ENCODE data around the gene GPR162. TPM values are rescaled to one million over a fixed set of nuclear protein-coding genes. Genes with fewer than 3 reads are reported as not detected.

GPR162 gene
- total RNA-seq, 1 experiment from 2014 or later = 2.3 TPM

- Histone ChIP-seq H3K9ac (ENCODE audit: low read length) (no peak overlapping the region), H3K79me2 (ENCODE audit: insufficient read depth, low read length) (peaks cover 17% of the 10 kb centered on the region), H3K27me3 (ENCODE audit: insufficient read depth, low read length) (no peaks in the 10 kb centered on the region), H3K4me2 (ENCODE audit: low read length) (no peak overlapping the region), H4K20me1 (ENCODE audit: insufficient read depth) (no peaks in the 10 kb centered on the region), H3K4me3 (replicated peaks in 1 of 2; ENCODE audit: low read depth in 1 of 2, low read length in 2 of 2) (no peak overlapping the region), H2AFZ (ENCODE audit: low read depth, low read length, poor library complexity, severe bottlenecking) (no peak overlapping the region), H3K27ac (ENCODE audit: low read depth, low read length) (no peak overlapping the region), H3K36me3 (ENCODE audit: control insufficient read depth in 1 of 2, insufficient read depth in 2 of 2, low read length in 2 of 2) (peaks cover 9 to 13% of the 10 kb centered on the region in 2 experiments; a peak in 3 of 4 replicates), H3K9me2 (ENCODE audit: insufficient read depth) (no peaks in the 10 kb centered on the region), H3K4me1 (ENCODE audit: control insufficient read depth in 1 of 2, insufficient read depth in 2 of 2, low read length in 2 of 2) (peaks cover 14 to 32% of the 10 kb centered on the region in 2 experiments), H3K9me3 (ENCODE audit: control insufficient read depth in 1 of 2, insufficient read depth in 1 of 2, low read depth in 1 of 2, low read length in 2 of 2) (no peaks in the 10 kb centered on the region)
- intact Hi-C loops (cut with micrococcal nuclease) = no loop called here
- POLR2A ChIA-PET = interaction anchor here (1.8 kb wide), 1 partner anchor 19 kb away, joined by 3 read pairs; no protein-coding TSS in a partner anchor
- DNase-seq (ENCODE audit: low read depth, low spot score) (no peak), ATAC-seq (no peak)
- RAD21 ChIA-PET (ENCODE audit: low non-redundant PET in 1 of 2, low total read pairs in 2 of 2, uncharacterized antibody in 2 of 2, unreplicated experiment in 2 of 2) = no interaction called here
- TF ChIP-seq CBX3 (IDR thresholded peaks at IDR 0.05; ENCODE audit: low read depth) (no peak), CEBPB (IDR thresholded peaks at IDR 0.05; ENCODE audit: low read depth) (no peak), ATF3 (IDR thresholded peaks at IDR 0.05) (no peak), FOSL1 (IDR thresholded peaks at IDR 0.05; ENCODE audit: low read depth) (no peak), EZH2 (IDR thresholded peaks at IDR 0.05) (no peak), ZFX (IDR thresholded peaks at IDR 0.05) (no peak), RAD21 (IDR thresholded peaks at IDR 0.05; ENCODE audit: low read depth) (no peak), POLR2A (IDR thresholded peaks at IDR 0.05; ENCODE audit: borderline replicate concordance, extremely low read depth, insufficient read depth, insufficient read length) (no peak), ZNF274 (IDR thresholded peaks at IDR 0.05; ENCODE audit: low read depth, low read length) (no peak), SRF (IDR thresholded peaks at IDR 0.05; ENCODE audit: low read depth) (no peak), POLR2AphosphoS5 (IDR thresholded peaks at IDR 0.05; ENCODE audit: low read depth, low read length) (no peak), REST (IDR thresholded peaks at IDR 0.05; ENCODE audit: low read depth) (no peak), ELF1 (IDR thresholded peaks at IDR 0.05; ENCODE audit: borderline replicate concordance, low read depth) (no peak), CTCF (IDR thresholded peaks at IDR 0.05 in 2 of 3, conservative IDR thresholded peaks at IDR 0.05 in 1 of 3; ENCODE audit: borderline replicate concordance in 1 of 3, insufficient read depth in 1 of 3, low read depth in 2 of 3, low read length in 2 of 3) (no peak), ZBTB33 (IDR thresholded peaks at IDR 0.05; ENCODE audit: extremely low read depth, insufficient replicate concordance, low read length) (no peak), YY1 (IDR thresholded peaks at IDR 0.05; ENCODE audit: extremely low read depth, insufficient replicate concordance, low read depth, low read length) (no peak), EZH2phosphoT487 (IDR thresholded peaks at IDR 0.05; ENCODE audit: borderline replicate concordance) (no peak)
- no TSS peak for BruUV-seq (replicated peaks)
- CTCF ChIA-PET = interaction anchor here (1.0 kb wide), 1 partner anchor 20 kb away, joined by 3 read pairs; the partner anchor contains the start of gene MLF2
Measured at GRCh38 chr12:6772726-6773589, 48.7 kb upstream of the GPR162 start.

Measured in HCT116 (cell line).